ENCODE results near the gene APBA2. TPM values are rescaled to one million over a fixed set of nuclear protein-coding genes. Genes with fewer than 3 reads are reported as not detected.

The APBA2 gene
- total RNA-seq, 2 donors from 2014 or later, result 9.1 to 9.8 TPM

- Mint-ChIP-seq H3K4me1 (ENCODE audit: low read depth) (peaks cover 56% of the 10 kb centered on the region), H3K27me3 (ENCODE audit: low read depth) (no peaks in the 10 kb centered on the region), H3K27ac (no peak overlapping the region), H3K4me3 (no peak overlapping the region), H3K9me3 (no peaks in the 10 kb centered on the region), H3K36me3 (ENCODE audit: insufficient read depth in 2 of 2) (peaks cover 0 to 2% of the 10 kb centered on the region in 2 donors)
- DNase-seq (no peak), ATAC-seq (replicated peaks in 1 of 2) (no peak)
Observed at GRCh38 chr15:29046977-29047376, 161.2 kb downstream of the APBA2 start.

DNA sequence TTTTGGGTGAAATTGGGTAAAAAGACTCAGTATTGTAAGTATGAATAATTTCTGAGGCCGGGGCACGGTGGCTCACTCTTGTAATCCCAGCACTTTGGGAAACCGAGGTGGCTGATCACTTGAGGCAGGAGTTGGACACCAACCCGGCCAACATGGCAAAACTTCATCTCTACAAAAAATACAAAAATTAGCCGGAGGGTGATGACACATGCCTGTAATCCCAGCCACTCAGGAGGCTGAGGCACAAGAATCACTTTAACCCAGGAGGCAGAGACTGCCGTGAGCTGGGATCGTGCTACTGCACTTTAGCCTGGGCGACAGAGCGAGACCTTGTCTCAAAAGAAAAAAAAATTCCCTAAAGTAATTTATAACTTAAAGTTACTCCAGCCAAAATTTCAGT, 162.2 kb downstream of the APBA2 start:
- DNase-seq, result no peak
- Mint-ChIP-seq H3K9me3 (no peaks in the 10 kb centered on the region), H3K4me1 (ENCODE audit: low read depth) (peaks cover 57% of the 10 kb centered on the region), H3K36me3 (ENCODE audit: insufficient read depth in 2 of 2) (peaks cover 0 to 3% of the 10 kb centered on the region in 2 donors), H3K27ac (no peak overlapping the region), H3K27me3 (ENCODE audit: low read depth) (no peaks in the 10 kb centered on the region), H3K4me3 (no peak overlapping the region)
- ATAC-seq (replicated peaks in 1 of 2), result no peak

DNA sequence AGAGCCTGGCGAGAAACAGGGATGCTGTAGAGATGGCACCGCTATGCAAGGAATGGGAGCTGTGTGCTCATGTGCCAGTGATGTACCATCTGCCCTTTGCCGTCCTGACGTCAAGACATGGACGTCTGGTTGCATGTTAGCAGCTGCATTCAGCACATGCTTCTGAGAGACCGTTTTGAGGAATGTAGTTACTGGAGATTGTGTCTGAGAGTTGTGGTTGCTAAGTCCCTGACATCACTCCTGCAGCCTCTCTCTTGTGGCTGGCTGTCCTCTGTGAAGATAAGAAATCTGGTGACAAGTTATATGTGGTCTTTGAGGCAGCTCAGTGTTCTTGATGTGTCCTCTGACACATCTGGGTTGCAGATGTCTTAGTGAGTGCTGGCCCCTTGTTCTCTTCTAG, 165.1 kb downstream of the APBA2 start:
- DNase-seq (peak; percentile 26 to 47), ATAC-seq (replicated peaks in 1 of 2) (peak; percentile 98)
- Mint-ChIP-seq H3K4me1 (ENCODE audit: low read depth) (peaks cover 40% of the 10 kb centered on the region), H3K27ac (no peak overlapping the region), H3K36me3 (ENCODE audit: insufficient read depth in 2 of 2) (peaks cover 0 to 3% of the 10 kb centered on the region in 2 donors), H3K9me3 (no peaks in the 10 kb centered on the region), H3K27me3 (ENCODE audit: low read depth) (no peaks in the 10 kb centered on the region), H3K4me3 (peak overlapping the region in 1 of 2 donors; percentile 28)

DNA sequence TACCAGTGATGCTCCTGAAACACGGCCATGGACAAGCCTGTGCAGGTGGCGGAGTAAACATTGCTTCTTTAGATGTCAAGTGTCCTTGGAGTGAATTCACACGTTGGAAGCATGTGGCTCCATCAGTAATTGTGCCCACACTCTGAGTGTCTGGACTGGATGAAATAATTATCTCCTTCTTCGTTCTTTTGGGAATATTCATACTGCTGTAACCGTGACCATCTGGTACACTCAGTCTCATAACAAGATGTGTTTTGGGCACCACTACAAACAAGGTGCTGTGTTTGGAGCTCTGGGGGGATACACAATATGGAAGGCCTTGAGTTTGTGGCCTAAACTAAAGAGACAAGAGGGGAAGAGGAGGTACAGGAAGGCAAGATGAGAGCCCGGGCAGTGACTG, 165.6 kb downstream of the APBA2 start:
- Mint-ChIP-seq H3K9me3 (no peaks in the 10 kb centered on the region), H3K27me3 (ENCODE audit: low read depth) (no peaks in the 10 kb centered on the region)

DNA sequence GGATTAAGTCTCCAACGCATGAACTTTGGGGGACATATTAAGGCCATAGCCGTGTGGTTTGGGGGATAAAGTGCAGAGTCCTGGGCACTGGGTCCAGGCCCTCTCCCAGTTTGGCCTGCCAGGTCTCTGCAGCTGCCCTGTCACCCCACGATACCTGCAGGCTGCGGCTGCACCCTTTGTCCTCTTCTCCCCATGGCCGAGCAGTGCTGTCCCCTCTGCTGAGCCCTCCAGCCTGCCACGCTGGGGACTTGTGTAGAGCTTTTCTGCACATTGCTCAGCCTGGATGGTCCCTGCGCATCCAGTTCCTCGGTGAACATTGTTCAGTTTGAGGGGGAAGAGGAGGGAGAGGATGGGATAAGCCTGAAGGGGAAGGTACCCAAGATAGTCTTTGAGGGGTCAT, 167.2 kb downstream of the APBA2 start:
- Mint-ChIP-seq H3K36me3 (ENCODE audit: insufficient read depth in 2 of 2) (peaks cover 0 to 3% of the 10 kb centered on the region in 2 donors), H3K4me1 (ENCODE audit: low read depth) (peaks cover 37% of the 10 kb centered on the region), H3K9me3 (no peaks in the 10 kb centered on the region), H3K27ac (no peak overlapping the region), H3K27me3 (ENCODE audit: low read depth) (no peaks in the 10 kb centered on the region), H3K4me3 (no peak overlapping the region)
- no peak for DNase-seq
- no peak for ATAC-seq (replicated peaks in 1 of 2)

More for the DNA sequence above, 165.6 kb downstream of the APBA2 start:
- Mint-ChIP-seq H3K27ac (no peak overlapping the region), H3K4me1 (ENCODE audit: low read depth) (peaks cover 40% of the 10 kb centered on the region), H3K4me3 (peak overlapping the region; percentile 20 to 28), H3K36me3 (ENCODE audit: insufficient read depth in 2 of 2) (peaks cover 0 to 3% of the 10 kb centered on the region in 2 donors)
- DNase-seq (no peak), ATAC-seq (replicated peaks in 1 of 2) (no peak)

- Mint-ChIP-seq H3K4me1 (ENCODE audit: low read depth) (peaks cover 43% of the 10 kb centered on the region), H3K9me3 (no peaks in the 10 kb centered on the region), H3K27ac (no peak overlapping the region), H3K27me3 (ENCODE audit: low read depth) (no peaks in the 10 kb centered on the region), H3K4me3 (no peak overlapping the region), H3K36me3 (ENCODE audit: insufficient read depth in 2 of 2) (peaks cover 2 to 3% of the 10 kb centered on the region in 2 donors)
- DNase-seq (no peak), ATAC-seq (replicated peaks in 1 of 2) (no peak)
Observed at GRCh38 chr15:29053661-29054131, 167.9 kb downstream of the APBA2 start.

DNA sequence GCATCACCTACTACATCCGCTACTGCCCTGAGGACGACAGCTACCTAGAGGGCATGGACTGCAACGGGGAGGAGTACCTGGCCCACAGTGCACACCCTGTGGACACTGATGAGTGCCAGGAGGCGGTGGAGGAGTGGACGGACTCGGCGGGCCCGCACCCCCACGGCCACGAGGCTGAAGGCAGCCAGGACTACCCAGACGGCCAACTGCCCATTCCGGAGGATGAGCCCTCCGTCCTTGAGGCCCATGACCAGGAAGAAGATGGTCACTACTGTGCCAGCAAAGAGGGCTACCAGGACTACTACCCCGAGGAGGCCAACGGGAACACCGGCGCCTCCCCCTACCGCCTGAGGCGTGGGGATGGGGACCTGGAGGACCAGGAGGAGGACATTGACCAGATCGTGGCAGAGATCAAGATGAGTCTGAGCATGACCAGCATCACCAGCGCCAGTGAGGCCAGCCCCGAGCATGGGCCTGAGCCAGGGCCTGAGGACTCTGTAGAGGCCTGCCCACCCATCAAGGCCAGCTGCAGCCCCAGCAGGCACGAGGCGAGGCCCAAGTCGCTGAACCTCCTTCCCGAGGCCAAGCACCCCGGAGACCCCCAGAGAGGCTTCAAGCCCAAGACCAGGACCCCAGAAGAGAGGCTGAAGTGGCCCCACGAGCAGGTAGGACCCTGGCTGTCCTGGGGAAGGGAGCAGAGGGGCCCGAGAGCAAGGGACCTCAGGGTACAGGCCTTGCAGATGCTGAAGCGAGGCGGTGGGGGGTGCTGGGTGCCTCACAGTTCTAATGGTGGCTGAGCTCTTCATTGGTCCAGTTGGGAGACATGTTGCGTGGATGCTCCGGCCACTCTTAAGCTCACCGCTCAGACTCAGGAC, 168.6 kb downstream of the APBA2 start:
- Mint-ChIP-seq H3K4me1 (ENCODE audit: low read depth) (peaks cover 49% of the 10 kb centered on the region), H3K36me3 (ENCODE audit: insufficient read depth in 2 of 2) (peaks cover 4 to 5% of the 10 kb centered on the region in 2 donors), H3K4me3 (no peak overlapping the region), H3K27ac (no peak overlapping the region), H3K9me3 (peaks cover 0 to 2% of the 10 kb centered on the region in 2 donors), H3K27me3 (ENCODE audit: low read depth) (no peaks in the 10 kb centered on the region)
- no peak for ATAC-seq (replicated peaks in 1 of 2)
- no peak for DNase-seq

GRCh38 chr15:29055876-29056275, 170.1 kb downstream of the APBA2 start:
- no peak overlapping the region for H3K4me3 Mint-ChIP-seq
- H3K27ac Mint-ChIP-seq, result no peak overlapping the region
- peaks cover 3 to 4% of the 10 kb centered on the region in 2 donors for H3K36me3 Mint-ChIP-seq (ENCODE audit: insufficient read depth in 2 of 2)
- DNase-seq (no peak), ATAC-seq (replicated peaks in 1 of 2) (no peak)
- H3K4me1 Mint-ChIP-seq (ENCODE audit: low read depth), result peaks cover 51% of the 10 kb centered on the region
- no peaks in the 10 kb centered on the region for H3K27me3 Mint-ChIP-seq (ENCODE audit: low read depth)
- H3K9me3 Mint-ChIP-seq, result peaks cover 0 to 2% of the 10 kb centered on the region in 2 donors

DNA sequence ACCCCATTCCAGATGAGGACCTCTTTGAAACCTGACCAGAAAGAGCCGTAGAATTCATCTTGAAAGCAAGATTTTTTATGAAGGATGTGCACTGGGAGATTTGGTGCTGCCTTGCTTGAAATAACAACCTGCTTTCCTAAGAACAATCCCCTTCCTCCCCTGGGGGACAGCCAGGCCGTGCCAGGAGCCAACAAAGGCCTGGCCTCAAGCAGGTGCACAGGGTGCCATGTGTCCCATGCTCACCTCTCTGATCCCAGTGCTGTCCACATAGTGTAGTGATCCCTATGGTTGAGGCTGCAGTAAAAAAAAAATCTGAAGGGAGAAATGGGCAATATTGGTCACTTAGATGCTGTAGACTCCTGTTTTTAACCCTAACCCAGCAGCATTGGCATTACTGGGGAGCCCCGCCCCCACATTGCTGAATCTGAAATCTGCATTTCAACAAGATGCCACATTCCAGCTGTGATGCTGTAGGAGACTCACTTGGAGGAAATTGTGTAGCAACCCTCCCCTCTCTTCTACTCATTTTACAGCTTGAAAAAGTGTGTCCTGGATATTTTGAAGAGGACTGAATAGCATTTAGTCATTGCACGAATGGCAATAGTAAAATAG, 171.2 kb downstream of the APBA2 start:
- DNase-seq (no peak), ATAC-seq (replicated peaks in 1 of 2) (no peak)
- H3K27ac Mint-ChIP-seq, result no peak overlapping the region
- H3K4me3 Mint-ChIP-seq, result no peak overlapping the region
- H3K36me3 Mint-ChIP-seq (ENCODE audit: insufficient read depth in 2 of 2), result peaks cover 3 to 4% of the 10 kb centered on the region in 2 donors
- H3K4me1 Mint-ChIP-seq (ENCODE audit: low read depth), result peaks cover 40% of the 10 kb centered on the region
- peaks cover 0 to 2% of the 10 kb centered on the region in 2 donors for H3K9me3 Mint-ChIP-seq
- H3K27me3 Mint-ChIP-seq (ENCODE audit: low read depth), result no peaks in the 10 kb centered on the region

- H3K4me1 Mint-ChIP-seq (ENCODE audit: low read depth), result peaks cover 39% of the 10 kb centered on the region
- H3K9me3 Mint-ChIP-seq, result peaks cover 0 to 2% of the 10 kb centered on the region in 2 donors
- ATAC-seq (replicated peaks in 1 of 2) (no peak), DNase-seq (no peak)
- no peak overlapping the region for H3K4me3 Mint-ChIP-seq
- no peaks in the 10 kb centered on the region for H3K27me3 Mint-ChIP-seq (ENCODE audit: low read depth)
- H3K27ac Mint-ChIP-seq, result no peak overlapping the region
- H3K36me3 Mint-ChIP-seq (ENCODE audit: insufficient read depth in 2 of 2), result peaks cover 1 to 4% of the 10 kb centered on the region in 2 donors
Observed at GRCh38 chr15:29057856-29058255, 172.1 kb downstream of the APBA2 start.

DNA sequence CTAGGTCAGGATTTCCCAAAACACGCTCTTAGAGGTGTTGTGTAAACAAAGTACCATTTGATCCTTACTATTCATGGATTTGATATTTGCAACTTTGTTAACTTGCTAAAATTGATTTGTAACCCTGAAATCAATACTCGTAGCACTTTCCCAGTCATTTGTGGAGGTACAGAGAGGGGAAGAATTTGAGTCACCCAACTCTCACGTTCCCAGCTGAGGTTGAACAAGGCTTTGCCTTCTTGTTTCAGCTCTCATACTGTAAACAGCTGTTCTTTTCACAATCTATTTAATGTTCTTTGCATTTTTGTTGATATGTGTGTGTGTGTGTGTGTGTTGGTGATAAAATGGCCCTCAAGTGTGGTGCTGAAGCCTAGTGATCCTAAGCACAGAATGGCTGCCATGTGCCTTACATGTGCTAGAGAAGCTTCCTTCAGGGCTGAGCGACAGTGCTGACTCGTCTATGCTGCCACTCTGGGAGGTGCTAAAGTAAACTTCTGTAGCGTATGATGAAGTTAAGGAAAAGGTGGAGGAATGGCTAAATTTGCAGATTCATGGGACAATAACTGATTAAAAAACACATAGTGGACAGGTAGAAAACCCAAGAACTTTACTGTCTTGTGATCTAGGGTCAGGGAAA, 173.2 kb downstream of the APBA2 start:
- Mint-ChIP-seq H3K27me3 (ENCODE audit: low read depth) (no peaks in the 10 kb centered on the region), H3K36me3 (ENCODE audit: insufficient read depth in 2 of 2) (peaks cover 1 to 4% of the 10 kb centered on the region in 2 donors), H3K27ac (no peak overlapping the region), H3K4me1 (ENCODE audit: low read depth) (peaks cover 39% of the 10 kb centered on the region), H3K9me3 (peaks cover 0 to 2% of the 10 kb centered on the region in 2 donors), H3K4me3 (no peak overlapping the region)
- ATAC-seq (replicated peaks in 1 of 2) (peak; percentile 75 to 88), DNase-seq (peak; percentile 16 to 17)

- Mint-ChIP-seq H3K4me1 (ENCODE audit: low read depth) (peaks cover 39% of the 10 kb centered on the region), H3K27ac (no peak overlapping the region), H3K36me3 (ENCODE audit: insufficient read depth in 2 of 2) (peaks cover 1 to 4% of the 10 kb centered on the region in 2 donors), H3K9me3 (peaks cover 0 to 2% of the 10 kb centered on the region in 2 donors), H3K27me3 (ENCODE audit: low read depth) (no peaks in the 10 kb centered on the region), H3K4me3 (no peak overlapping the region)
- DNase-seq, result no peak
- ATAC-seq (replicated peaks in 1 of 2), result no peak
Observed at GRCh38 chr15:29059871-29060640, 174.3 kb downstream of the APBA2 start.
